ENCODE measurements around the gene EYA4.

Gene EYA4

GRCh38 chr6:133291671-133292070, 50.5 kb downstream of the EYA4 start:
- in situ Hi-C loops (cut with MboI; ENCODE audit: low pct_unique_long_range_greater_than_20kb, low sequenced_read_pairs, unreplicated experiment), result no loop called here
- no peak for TF ChIP-seq CTCF (IDR thresholded peaks at IDR 0.05; ENCODE audit: extremely low read depth, insufficient read depth, missing control alignments)
- no peak for DNase-seq (ENCODE audit: low spot score)

- in situ Hi-C loops (cut with MboI; ENCODE audit: low pct_unique_long_range_greater_than_20kb, low sequenced_read_pairs, unreplicated experiment), result no loop called here
- TF ChIP-seq CTCF (IDR thresholded peaks at IDR 0.05; ENCODE audit: extremely low read depth, insufficient read depth, missing control alignments), result no peak
- no peak for DNase-seq (ENCODE audit: low spot score)
Measured at GRCh38 chr6:133297657-133298056, 56.5 kb downstream of the EYA4 start.

GRCh38 chr6:133298335-133298734, 57.2 kb downstream of the EYA4 start:
- no peak for DNase-seq (ENCODE audit: low spot score)
- no peak for TF ChIP-seq CTCF (IDR thresholded peaks at IDR 0.05; ENCODE audit: extremely low read depth, insufficient read depth, missing control alignments)
- in situ Hi-C loops (cut with MboI; ENCODE audit: low pct_unique_long_range_greater_than_20kb, low sequenced_read_pairs, unreplicated experiment), result no loop called here

GRCh38 chr6:133298801-133299200, 57.6 kb downstream of the EYA4 start:
- in situ Hi-C loops (cut with MboI; ENCODE audit: low pct_unique_long_range_greater_than_20kb, low sequenced_read_pairs, unreplicated experiment), result no loop called here
- TF ChIP-seq CTCF (IDR thresholded peaks at IDR 0.05; ENCODE audit: extremely low read depth, insufficient read depth, missing control alignments), result no peak
- no peak for DNase-seq (ENCODE audit: low spot score)

- DNase-seq (ENCODE audit: low spot score), result no peak
- in situ Hi-C loops (cut with MboI; ENCODE audit: low pct_unique_long_range_greater_than_20kb, low sequenced_read_pairs, unreplicated experiment), result no loop called here
- TF ChIP-seq CTCF (IDR thresholded peaks at IDR 0.05; ENCODE audit: extremely low read depth, insufficient read depth, missing control alignments), result no peak
Measured at GRCh38 chr6:133300896-133301295, 59.7 kb downstream of the EYA4 start.

GRCh38 chr6:133301835-133302234, 60.7 kb downstream of the EYA4 start:
- TF ChIP-seq CTCF (IDR thresholded peaks at IDR 0.05; ENCODE audit: extremely low read depth, insufficient read depth, missing control alignments), result no peak
- in situ Hi-C loops (cut with MboI; ENCODE audit: low pct_unique_long_range_greater_than_20kb, low sequenced_read_pairs, unreplicated experiment), result no loop called here
- no peak for DNase-seq (ENCODE audit: low spot score)

GRCh38 chr6:133306931-133307330, 65.8 kb downstream of the EYA4 start:
- TF ChIP-seq CTCF (IDR thresholded peaks at IDR 0.05; ENCODE audit: extremely low read depth, insufficient read depth, missing control alignments), result no peak
- in situ Hi-C loops (cut with MboI; ENCODE audit: low pct_unique_long_range_greater_than_20kb, low sequenced_read_pairs, unreplicated experiment), result no loop called here
- no peak for DNase-seq (ENCODE audit: low spot score)
